K562 (cell line): ENCODE measurements around the gene FARSB.

Experiments used
- BRD4 ChIP-seq: fragments of 200-600 bp; sonication (generic); IDR thresholded peaks from 2 replicates; pipeline ENCODE4 v1.6.1; 2017; ENCODE audit warnings: inconsistent platforms
- CHD4 ChIP-seq: fragments of 200-600 bp; sonication (generic); IDR thresholded peaks from 3 replicates; pipeline ENCODE4 v1.6.1; 2012; ENCODE audit warnings: low read depth, mild to moderate bottlenecking, mixed read lengths, low read length, inconsistent platforms; ENCODE audit not compliant: insufficient read depth, insufficient replicate concordance, poor library complexity, severe bottlenecking
- GABPB1 ChIP-seq: sonication (generic); formaldehyde crosslinking; IDR thresholded peaks from 2 replicates; pipeline ENCODE4 v1.8.0; 2022; ENCODE audit warnings: mild to moderate bottlenecking, missing genetic modification reagents
- NELFE ChIP-seq: IDR thresholded peaks from 2 replicates; pipeline ENCODE4 v1.6.1; 2011; ENCODE audit warnings: mild to moderate bottlenecking; ENCODE audit not compliant: insufficient read depth, insufficient read length
- POLR2A ChIP-seq: fragments of 450-650 bp; conservative IDR thresholded peaks from 2 replicates; pipeline ENCODE4 v1.6.1; 2016
- RBFOX2 ChIP-seq: fragments of 200-400 bp; formaldehyde crosslinking; IDR thresholded peaks from 2 replicates; pipeline ENCODE4 v1.6.1; 2017; ENCODE audit warnings: low read depth, mild to moderate bottlenecking, low read length, moderate library complexity
- RFX5 ChIP-seq: IDR thresholded peaks from 2 replicates; pipeline ENCODE4 v1.6.1; 2011; ENCODE audit warnings: low read depth, mild to moderate bottlenecking, improper control_type of control experiment, low read length
- ZNF12 ChIP-seq: sonication (generic); formaldehyde crosslinking; IDR thresholded peaks from 2 replicates; pipeline ENCODE4 v1.4.0; 2020; ENCODE audit warnings: mild to moderate bottlenecking, missing genetic modification reagents
- ZNF184 ChIP-seq: sonication (generic); formaldehyde crosslinking; IDR thresholded peaks from 2 replicates; pipeline ENCODE4 v1.5.0; 2020; ENCODE audit warnings: missing genetic modification reagents
- ZNF232 ChIP-seq: sonication (generic); formaldehyde crosslinking; IDR thresholded peaks from 2 replicates; pipeline ENCODE4 v1.8.0; 2022; ENCODE audit warnings: mild to moderate bottlenecking, missing genetic modification reagents
- ZNF830 ChIP-seq: fragments of 250-450 bp; sonication (Bioruptor Pico); IDR thresholded peaks from 2 replicates; pipeline ENCODE4 v1.5.0; 2021; ENCODE audit warnings: mild to moderate bottlenecking
- TF ChIP-seq, protein P1 (sequence below), 3 experiments: IDR thresholded peaks in 2 of 3; conservative IDR thresholded peaks in 1 of 3; 2 replicates each; pipeline ENCODE4 v1.5.1; 2011 to 2012; ENCODE audit warnings: low read length in 3 of 3, mild to moderate bottlenecking in 3 of 3, control low read depth in 2 of 3, improper control_type of control experiment in 1 of 3, inconsistent platforms in 1 of 3, low read depth in 1 of 3, mixed read lengths in 1 of 3, moderate library complexity in 1 of 3; ENCODE audit not compliant: insufficient read depth in 2 of 3
- TF ChIP-seq, protein P2 (sequence below), 2 experiments: fragments of 450-650 bp in 1 of 2; sonication (generic) in 1 of 2; formaldehyde crosslinking; conservative IDR thresholded peaks; 2 replicates each; pipeline versions ENCODE4 v1.4.0 to v1.8.1; 2020 to 2022; ENCODE audit warnings: mild to moderate bottlenecking in 1 of 2, missing genetic modification reagents in 1 of 2
- TF ChIP-seq, protein P3 (sequence below): sonication (generic); formaldehyde crosslinking; IDR thresholded peaks from 2 replicates; pipeline ENCODE4 v1.8.0; 2022; ENCODE audit warnings: missing genetic modification reagents, mild to moderate bottlenecking, borderline replicate concordance

DNA sequence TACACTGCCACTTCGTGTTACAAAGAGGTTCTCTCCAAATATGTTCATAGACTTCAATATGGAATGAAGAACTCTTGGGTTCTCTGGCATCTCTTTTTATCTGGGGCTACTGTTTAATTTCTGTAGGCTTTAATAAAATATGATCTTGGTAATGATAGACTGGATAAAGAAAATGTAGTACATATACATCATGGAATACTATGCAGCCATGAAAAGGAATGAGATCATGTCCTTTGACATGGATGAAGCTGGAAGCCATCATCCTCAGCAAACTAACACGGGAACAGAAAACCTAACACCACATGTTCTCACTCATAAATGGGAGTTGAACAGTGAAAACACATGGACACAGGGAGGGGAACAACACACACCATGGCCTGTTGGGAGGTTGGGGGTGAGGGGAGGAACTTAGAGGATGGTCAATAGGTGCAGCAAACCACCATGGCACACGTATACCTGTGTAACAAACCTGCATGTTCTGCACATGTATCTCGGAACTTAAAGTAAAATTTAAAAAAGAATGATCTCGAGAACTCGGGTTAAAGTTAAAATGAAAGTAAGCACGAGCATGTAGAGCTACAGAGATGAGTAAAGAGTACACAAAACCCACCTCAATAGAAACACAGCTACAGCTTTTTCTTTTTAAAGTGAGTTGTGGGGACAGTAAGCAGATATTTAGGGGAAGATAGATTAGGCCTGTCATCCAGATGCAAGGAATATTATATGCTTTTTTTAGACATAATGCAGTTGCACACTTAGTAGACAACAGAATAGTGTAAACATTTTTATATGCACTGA lies 129.2 kb downstream of the FARSB start:
- TF ChIP-seq GABPB1 (no peak), RFX5 (no peak), ZNF232 (CRISPR knock-in tag) (no peak), NELFE (no peak), ZNF12 (no peak), RBFOX2 (no peak), ZNF830 (CRISPR knock-in tag) (no peak), POLR2A (no peak), BRD4 (no peak), ZNF184 (CRISPR knock-in tag) (no peak), CHD4 (no peak)
- TF ChIP-seq, protein P1, sequence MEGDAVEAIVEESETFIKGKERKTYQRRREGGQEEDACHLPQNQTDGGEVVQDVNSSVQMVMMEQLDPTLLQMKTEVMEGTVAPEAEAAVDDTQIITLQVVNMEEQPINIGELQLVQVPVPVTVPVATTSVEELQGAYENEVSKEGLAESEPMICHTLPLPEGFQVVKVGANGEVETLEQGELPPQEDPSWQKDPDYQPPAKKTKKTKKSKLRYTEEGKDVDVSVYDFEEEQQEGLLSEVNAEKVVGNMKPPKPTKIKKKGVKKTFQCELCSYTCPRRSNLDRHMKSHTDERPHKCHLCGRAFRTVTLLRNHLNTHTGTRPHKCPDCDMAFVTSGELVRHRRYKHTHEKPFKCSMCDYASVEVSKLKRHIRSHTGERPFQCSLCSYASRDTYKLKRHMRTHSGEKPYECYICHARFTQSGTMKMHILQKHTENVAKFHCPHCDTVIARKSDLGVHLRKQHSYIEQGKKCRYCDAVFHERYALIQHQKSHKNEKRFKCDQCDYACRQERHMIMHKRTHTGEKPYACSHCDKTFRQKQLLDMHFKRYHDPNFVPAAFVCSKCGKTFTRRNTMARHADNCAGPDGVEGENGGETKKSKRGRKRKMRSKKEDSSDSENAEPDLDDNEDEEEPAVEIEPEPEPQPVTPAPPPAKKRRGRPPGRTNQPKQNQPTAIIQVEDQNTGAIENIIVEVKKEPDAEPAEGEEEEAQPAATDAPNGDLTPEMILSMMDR (IDR thresholded peaks at IDR 0.05 in 2 of 3, conservative IDR thresholded peaks at IDR 0.05 in 1 of 3; ENCODE audit: insufficient read depth in 2 of 3, low read depth in 1 of 3, low read length in 3 of 3): no peak
- TF ChIP-seq, protein P2, sequence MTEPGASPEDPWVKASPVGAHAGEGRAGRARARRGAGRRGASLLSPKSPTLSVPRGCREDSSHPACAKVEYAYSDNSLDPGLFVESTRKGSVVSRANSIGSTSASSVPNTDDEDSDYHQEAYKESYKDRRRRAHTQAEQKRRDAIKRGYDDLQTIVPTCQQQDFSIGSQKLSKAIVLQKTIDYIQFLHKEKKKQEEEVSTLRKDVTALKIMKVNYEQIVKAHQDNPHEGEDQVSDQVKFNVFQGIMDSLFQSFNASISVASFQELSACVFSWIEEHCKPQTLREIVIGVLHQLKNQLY (CRISPR knock-in tag; conservative IDR thresholded peaks at IDR 0.05): no peak
- TF ChIP-seq, protein P3, sequence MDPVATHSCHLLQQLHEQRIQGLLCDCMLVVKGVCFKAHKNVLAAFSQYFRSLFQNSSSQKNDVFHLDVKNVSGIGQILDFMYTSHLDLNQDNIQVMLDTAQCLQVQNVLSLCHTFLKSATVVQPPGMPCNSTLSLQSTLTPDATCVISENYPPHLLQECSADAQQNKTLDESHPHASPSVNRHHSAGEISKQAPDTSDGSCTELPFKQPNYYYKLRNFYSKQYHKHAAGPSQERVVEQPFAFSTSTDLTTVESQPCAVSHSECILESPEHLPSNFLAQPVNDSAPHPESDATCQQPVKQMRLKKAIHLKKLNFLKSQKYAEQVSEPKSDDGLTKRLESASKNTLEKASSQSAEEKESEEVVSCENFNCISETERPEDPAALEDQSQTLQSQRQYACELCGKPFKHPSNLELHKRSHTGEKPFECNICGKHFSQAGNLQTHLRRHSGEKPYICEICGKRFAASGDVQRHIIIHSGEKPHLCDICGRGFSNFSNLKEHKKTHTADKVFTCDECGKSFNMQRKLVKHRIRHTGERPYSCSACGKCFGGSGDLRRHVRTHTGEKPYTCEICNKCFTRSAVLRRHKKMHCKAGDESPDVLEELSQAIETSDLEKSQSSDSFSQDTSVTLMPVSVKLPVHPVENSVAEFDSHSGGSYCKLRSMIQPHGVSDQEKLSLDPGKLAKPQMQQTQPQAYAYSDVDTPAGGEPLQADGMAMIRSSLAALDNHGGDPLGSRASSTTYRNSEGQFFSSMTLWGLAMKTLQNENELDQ (CRISPR knock-in tag): no peak
